ENCODE measurements around the gene CYP4B1.
"Not testable (repeated sequence)": the region's sequence is repeated elsewhere in the genome, so short reads cannot be mapped to it uniquely, and the experiment has no call there.

- TF ChIP-seq POLR2A (IDR thresholded peaks at IDR 0.05; ENCODE audit: low read length); GATA1 (IDR thresholded peaks at IDR 0.05; ENCODE audit: low read depth, low read length): not testable (repeated sequence)
Measured at GRCh38 chr1:46846386-46846785, 47.5 kb downstream of the CYP4B1 start.

Measured in erythroblast (primary cell).